Measurements from ENCODE around the gene MOV10L1.

Gene MOV10L1

GRCh38 chr22:50169181-50169759 is 79.5 kb downstream of the MOV10L1 start:
- DNase-seq (ENCODE audit: insufficient read length, low spot score): no peak
- TF ChIP-seq POLR2A (IDR thresholded peaks at IDR 0.05; ENCODE audit: low read depth, low read length): no peak
- no peak for FAIRE-seq

- no peak for DNase-seq (ENCODE audit: insufficient read length, low spot score)
- TF ChIP-seq POLR2A (IDR thresholded peaks at IDR 0.05; ENCODE audit: low read depth, low read length): no peak
- no peak for FAIRE-seq
Measured at GRCh38 chr22:50169774-50170341, 80.1 kb downstream of the MOV10L1 start.

- FAIRE-seq (no peak), DNase-seq (ENCODE audit: insufficient read length, low spot score) (no peak)
- TF ChIP-seq POLR2A (IDR thresholded peaks at IDR 0.05; ENCODE audit: low read depth, low read length): no peak
Measured at GRCh38 chr22:50170453-50171318, 80.9 kb downstream of the MOV10L1 start, which contains the start of gene PANX2. TSS of gene PANX2 (plus strand) at chr22:50170731. CDS start at chr22:50170731, 0 bp downstream.

GRCh38 chr22:50171319-50171964 is 81.6 kb downstream of the MOV10L1 start:
- DNase-seq (ENCODE audit: insufficient read length, low spot score): no peak
- TF ChIP-seq POLR2A (IDR thresholded peaks at IDR 0.05; ENCODE audit: low read depth, low read length): no peak
- no peak for FAIRE-seq

- DNase-seq (ENCODE audit: insufficient read length, low spot score) (no peak), FAIRE-seq (no peak)
- TF ChIP-seq POLR2A (IDR thresholded peaks at IDR 0.05; ENCODE audit: low read depth, low read length): no peak
Measured at GRCh38 chr22:50171965-50172421, 82.2 kb downstream of the MOV10L1 start.

- FAIRE-seq: no peak
- TF ChIP-seq POLR2A (IDR thresholded peaks at IDR 0.05; ENCODE audit: low read depth, low read length): no peak
- DNase-seq (ENCODE audit: insufficient read length, low spot score): no peak
Measured at GRCh38 chr22:50173311-50173982, 83.6 kb downstream of the MOV10L1 start.

- DNase-seq (ENCODE audit: insufficient read length, low spot score) (no peak), FAIRE-seq (no peak)
- TF ChIP-seq POLR2A (IDR thresholded peaks at IDR 0.05; ENCODE audit: low read depth, low read length): no peak
Measured at GRCh38 chr22:50173983-50174355, 84.2 kb downstream of the MOV10L1 start.

- no peak for FAIRE-seq
Measured at GRCh38 chr22:50174382-50175190, 84.8 kb downstream of the MOV10L1 start.

GRCh38 chr22:50175191-50175461 is 85.3 kb downstream of the MOV10L1 start:
- no peak for TF ChIP-seq POLR2A (IDR thresholded peaks at IDR 0.05; ENCODE audit: low read depth, low read length)
- DNase-seq (ENCODE audit: insufficient read length, low spot score): no peak

More at GRCh38 chr22:50174382-50175190, 84.8 kb downstream of the MOV10L1 start:
- no peak for DNase-seq (ENCODE audit: insufficient read length, low spot score)
- TF ChIP-seq POLR2A (IDR thresholded peaks at IDR 0.05; ENCODE audit: low read depth, low read length): no peak

GRCh38 chr22:50175921-50176849 is 86.4 kb downstream of the MOV10L1 start:
- FAIRE-seq (no peak), DNase-seq (ENCODE audit: insufficient read length, low spot score) (no peak)
- no peak for TF ChIP-seq POLR2A (IDR thresholded peaks at IDR 0.05; ENCODE audit: low read depth, low read length)

More at GRCh38 chr22:50175191-50175461, 85.3 kb downstream of the MOV10L1 start:
- no peak for FAIRE-seq

- FAIRE-seq (no peak), DNase-seq (ENCODE audit: insufficient read length, low spot score) (no peak)
- no peak for TF ChIP-seq POLR2A (IDR thresholded peaks at IDR 0.05; ENCODE audit: low read depth, low read length)
Measured at GRCh38 chr22:50176850-50177536, 87.2 kb downstream of the MOV10L1 start.

Measured in H54 (cell line).